OCI-LY3 (cell line): ENCODE results near the gene PCSK4.

Experiments used
- EZH2phosphoT487 ChIP-seq: fragments of 200-600 bp; shearing (Covaris generic); IDR thresholded peaks from 2 replicates; pipeline ENCODE4 v1.6.1; 2018; ENCODE audit warnings: antibody characterized with exemption, mixed run types, low read depth
- TF ChIP-seq, protein P1 (sequence below): fragments of 200-600, 300-600 bp; sonication (generic); IDR thresholded peaks from 2 replicates; pipeline ENCODE4 v1.5.1; 2014; ENCODE audit warnings: antibody characterized with exemption, low read length, low read depth

DNA sequence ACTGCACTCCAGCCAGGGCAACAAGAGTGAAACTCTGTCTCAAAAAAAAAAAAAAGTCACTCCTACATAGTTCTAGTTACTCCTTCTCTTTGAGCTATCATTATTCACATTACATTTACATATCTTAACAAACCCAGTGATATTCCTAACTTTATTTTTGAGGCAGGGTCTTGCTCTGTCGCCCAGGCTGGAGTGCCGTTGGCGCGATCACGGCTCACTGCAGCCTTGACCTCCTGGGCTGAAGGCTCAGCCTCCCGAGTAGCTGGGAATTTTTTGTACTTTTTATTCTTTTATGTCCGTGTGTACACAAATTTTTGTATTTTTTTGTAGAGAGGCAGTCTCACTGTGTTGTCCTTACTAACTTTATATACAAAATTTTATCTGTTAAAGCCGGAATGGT lies 52.5 kb downstream of the PCSK4 start:
- TF ChIP-seq, protein P1, sequence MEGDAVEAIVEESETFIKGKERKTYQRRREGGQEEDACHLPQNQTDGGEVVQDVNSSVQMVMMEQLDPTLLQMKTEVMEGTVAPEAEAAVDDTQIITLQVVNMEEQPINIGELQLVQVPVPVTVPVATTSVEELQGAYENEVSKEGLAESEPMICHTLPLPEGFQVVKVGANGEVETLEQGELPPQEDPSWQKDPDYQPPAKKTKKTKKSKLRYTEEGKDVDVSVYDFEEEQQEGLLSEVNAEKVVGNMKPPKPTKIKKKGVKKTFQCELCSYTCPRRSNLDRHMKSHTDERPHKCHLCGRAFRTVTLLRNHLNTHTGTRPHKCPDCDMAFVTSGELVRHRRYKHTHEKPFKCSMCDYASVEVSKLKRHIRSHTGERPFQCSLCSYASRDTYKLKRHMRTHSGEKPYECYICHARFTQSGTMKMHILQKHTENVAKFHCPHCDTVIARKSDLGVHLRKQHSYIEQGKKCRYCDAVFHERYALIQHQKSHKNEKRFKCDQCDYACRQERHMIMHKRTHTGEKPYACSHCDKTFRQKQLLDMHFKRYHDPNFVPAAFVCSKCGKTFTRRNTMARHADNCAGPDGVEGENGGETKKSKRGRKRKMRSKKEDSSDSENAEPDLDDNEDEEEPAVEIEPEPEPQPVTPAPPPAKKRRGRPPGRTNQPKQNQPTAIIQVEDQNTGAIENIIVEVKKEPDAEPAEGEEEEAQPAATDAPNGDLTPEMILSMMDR, result no peak
- no peak for TF ChIP-seq EZH2phosphoT487
